Osteoblast (primary cell): ENCODE measurements around the gene FAM3B. TPM values are rescaled to one million over a fixed set of nuclear protein-coding genes. Genes with fewer than 3 reads are reported as not detected.

Experiments
- DNase-seq: peaks from one replicate; pipeline ENCODE4 v3.0.0; 2011; ENCODE audit warnings: low spot score, mixed read lengths; ENCODE audit not compliant: insufficient read length; ENCODE audit errors: missing footprints
- H2AFZ ChIP-seq: 2 replicates; pipeline ENCODE4 v1.6.0; 2011; ENCODE audit warnings: mild to moderate bottlenecking, low read length
- H3K27ac ChIP-seq: 2 replicates; pipeline ENCODE4 v1.5.1; 2011; ENCODE audit warnings: mild to moderate bottlenecking, low read depth, low read length, moderate library complexity
- H3K27me3 ChIP-seq: 2 replicates; pipeline ENCODE4 v1.6.0; 2012; ENCODE audit warnings: mild to moderate bottlenecking, control low read depth, inconsistent platforms, low read length, moderate library complexity; ENCODE audit not compliant: insufficient read depth
- H3K36me3 ChIP-seq: 2 replicates; pipeline ENCODE4 v1.5.1; 2011; ENCODE audit warnings: mild to moderate bottlenecking, low read length, control low read depth, moderate library complexity; ENCODE audit not compliant: insufficient read depth
- H3K4me1 ChIP-seq: 2 replicates; pipeline ENCODE4 v1.5.1; 2011; ENCODE audit warnings: mild to moderate bottlenecking, low read length, control low read depth, moderate library complexity; ENCODE audit not compliant: insufficient read depth
- H3K4me2 ChIP-seq: 2 replicates; pipeline ENCODE4 v1.6.0; 2011; ENCODE audit warnings: mild to moderate bottlenecking, low read length; ENCODE audit not compliant: insufficient read depth
- H3K4me3 ChIP-seq: fragments of 200-600 bp; sonication (generic); 3 replicates; pipeline ENCODE4 v1.5.1; 2012; ENCODE audit warnings: mild to moderate bottlenecking, low read length, inconsistent platforms; ENCODE audit not compliant: insufficient read depth
- H3K79me2 ChIP-seq: 2 replicates; pipeline ENCODE4 v1.6.0; 2012; ENCODE audit warnings: mild to moderate bottlenecking, low read length, control low read depth, inconsistent platforms; ENCODE audit not compliant: insufficient read depth
- H3K9me3 ChIP-seq: 2 replicates; pipeline ENCODE4 v1.5.1; 2011; ENCODE audit warnings: low read depth, low read length, control low read depth
- H4K20me1 ChIP-seq: 2 replicates; pipeline ENCODE4 v1.6.0; 2012; ENCODE audit warnings: mild to moderate bottlenecking, low read length, control low read depth; ENCODE audit not compliant: insufficient read depth
- total RNA-seq: library from RNA; depleted of rRNA; stranded (reverse); fragments of >200 nt; gene quantifications from 2 replicates; pipeline ENCODE4 v1.2.3, GENCODE V29; 2012
- TF ChIP-seq, protein P1 (sequence below): IDR thresholded peaks from 2 replicates; pipeline ENCODE4 v1.5.1; 2011; ENCODE audit warnings: mild to moderate bottlenecking, low read depth, low read length, moderate library complexity; ENCODE audit errors: extremely low read depth

The FAM3B gene
- total RNA-seq, 1 donor, result not detected

DNA sequence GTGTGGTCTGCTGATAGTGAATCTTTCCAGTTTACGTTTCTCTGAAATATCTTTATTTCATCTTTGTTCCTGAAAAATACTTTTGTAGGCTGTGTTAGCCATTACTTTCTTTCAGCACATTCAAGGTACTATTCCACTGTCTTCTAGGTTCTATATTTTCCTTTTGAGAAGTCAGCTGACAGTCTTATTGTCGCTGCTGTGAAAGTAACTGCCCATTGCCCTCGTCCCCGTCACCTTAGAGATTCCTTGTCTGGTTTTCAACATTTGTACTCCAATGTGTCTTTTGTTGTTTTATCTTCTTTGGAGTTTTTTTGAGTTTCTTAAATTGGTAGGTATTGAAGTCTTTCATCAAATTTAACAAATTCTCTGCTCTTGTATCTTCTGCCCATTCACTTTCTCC, 25.4 kb downstream of the FAM3B start:
- Histone ChIP-seq H2AFZ (no peak overlapping the region), H3K9me3 (no peaks in the 10 kb centered on the region), H4K20me1 (no peaks in the 10 kb centered on the region), H3K79me2 (no peaks in the 10 kb centered on the region), H3K4me2 (no peak overlapping the region), H3K4me1 (no peaks in the 10 kb centered on the region), H3K36me3 (no peaks in the 10 kb centered on the region), H3K27me3 (no peaks in the 10 kb centered on the region), H3K27ac (no peak overlapping the region), H3K4me3 (no peak overlapping the region)
- DNase-seq, result no peak
- TF ChIP-seq, protein P1, sequence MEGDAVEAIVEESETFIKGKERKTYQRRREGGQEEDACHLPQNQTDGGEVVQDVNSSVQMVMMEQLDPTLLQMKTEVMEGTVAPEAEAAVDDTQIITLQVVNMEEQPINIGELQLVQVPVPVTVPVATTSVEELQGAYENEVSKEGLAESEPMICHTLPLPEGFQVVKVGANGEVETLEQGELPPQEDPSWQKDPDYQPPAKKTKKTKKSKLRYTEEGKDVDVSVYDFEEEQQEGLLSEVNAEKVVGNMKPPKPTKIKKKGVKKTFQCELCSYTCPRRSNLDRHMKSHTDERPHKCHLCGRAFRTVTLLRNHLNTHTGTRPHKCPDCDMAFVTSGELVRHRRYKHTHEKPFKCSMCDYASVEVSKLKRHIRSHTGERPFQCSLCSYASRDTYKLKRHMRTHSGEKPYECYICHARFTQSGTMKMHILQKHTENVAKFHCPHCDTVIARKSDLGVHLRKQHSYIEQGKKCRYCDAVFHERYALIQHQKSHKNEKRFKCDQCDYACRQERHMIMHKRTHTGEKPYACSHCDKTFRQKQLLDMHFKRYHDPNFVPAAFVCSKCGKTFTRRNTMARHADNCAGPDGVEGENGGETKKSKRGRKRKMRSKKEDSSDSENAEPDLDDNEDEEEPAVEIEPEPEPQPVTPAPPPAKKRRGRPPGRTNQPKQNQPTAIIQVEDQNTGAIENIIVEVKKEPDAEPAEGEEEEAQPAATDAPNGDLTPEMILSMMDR, result no peak

DNA sequence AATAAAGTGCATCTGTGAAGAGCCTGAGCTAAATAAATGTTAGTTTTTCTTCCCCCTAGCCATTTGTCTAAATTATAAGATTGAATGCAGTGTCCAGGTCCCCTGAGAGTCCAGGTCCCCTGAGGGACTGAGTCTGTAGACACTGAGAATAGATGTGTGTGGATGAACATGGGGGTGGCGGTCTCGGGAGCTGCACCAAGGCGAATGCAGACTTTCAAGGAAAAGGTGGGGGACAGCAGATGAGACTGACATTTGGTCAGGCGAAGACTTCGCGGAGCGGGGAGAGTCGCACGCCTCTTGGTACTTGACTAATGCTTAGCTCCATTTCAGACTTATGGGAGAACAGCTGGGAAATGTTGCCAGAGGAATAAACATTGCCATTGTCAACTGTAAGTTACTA, 27.5 kb downstream of the FAM3B start:
- TF ChIP-seq, protein P1, result no peak
- H3K27ac ChIP-seq, result no peak overlapping the region

DNA sequence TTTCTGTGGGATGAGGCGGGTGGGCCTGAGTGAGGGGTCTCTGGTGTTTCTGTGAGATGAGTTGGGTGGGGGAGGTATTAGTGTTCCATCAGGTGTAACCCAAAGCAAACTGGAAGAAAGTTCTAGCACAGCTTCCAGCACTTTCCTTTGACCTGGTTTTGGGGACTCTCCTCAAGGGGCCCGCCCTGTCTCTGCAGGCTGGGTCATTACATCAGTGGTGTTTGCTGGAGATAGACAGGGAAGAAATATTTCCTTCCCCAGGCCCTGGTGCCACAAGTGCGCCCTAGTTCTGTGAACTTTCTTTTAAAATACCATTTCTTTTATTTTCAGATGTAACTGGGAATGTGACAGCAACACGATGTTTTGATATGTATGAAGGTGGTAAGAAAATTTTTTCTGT, 28.8 kb downstream of the FAM3B start:
- Histone ChIP-seq H3K4me1 (no peaks in the 10 kb centered on the region), H3K4me2 (no peak overlapping the region), H3K27me3 (peaks cover 5% of the 10 kb centered on the region), H3K79me2 (no peaks in the 10 kb centered on the region), H2AFZ (no peak overlapping the region), H3K9me3 (no peaks in the 10 kb centered on the region), H4K20me1 (no peaks in the 10 kb centered on the region), H3K36me3 (no peaks in the 10 kb centered on the region), H3K27ac (no peak overlapping the region), H3K4me3 (no peak overlapping the region)
- no peak for DNase-seq
- TF ChIP-seq, protein P1, result no peak

More for the DNA sequence above, 27.5 kb downstream of the FAM3B start:
- no peaks in the 10 kb centered on the region for H4K20me1 ChIP-seq
- H3K4me3 ChIP-seq, result no peak overlapping the region
- H3K4me2 ChIP-seq, result no peak overlapping the region
- peaks cover 2% of the 10 kb centered on the region for H3K27me3 ChIP-seq
- H3K79me2 ChIP-seq, result no peaks in the 10 kb centered on the region
- no peak for DNase-seq
- no peaks in the 10 kb centered on the region for H3K36me3 ChIP-seq
- H2AFZ ChIP-seq, result no peak overlapping the region
- H3K4me1 ChIP-seq, result no peaks in the 10 kb centered on the region
- H3K9me3 ChIP-seq, result no peaks in the 10 kb centered on the region

DNA sequence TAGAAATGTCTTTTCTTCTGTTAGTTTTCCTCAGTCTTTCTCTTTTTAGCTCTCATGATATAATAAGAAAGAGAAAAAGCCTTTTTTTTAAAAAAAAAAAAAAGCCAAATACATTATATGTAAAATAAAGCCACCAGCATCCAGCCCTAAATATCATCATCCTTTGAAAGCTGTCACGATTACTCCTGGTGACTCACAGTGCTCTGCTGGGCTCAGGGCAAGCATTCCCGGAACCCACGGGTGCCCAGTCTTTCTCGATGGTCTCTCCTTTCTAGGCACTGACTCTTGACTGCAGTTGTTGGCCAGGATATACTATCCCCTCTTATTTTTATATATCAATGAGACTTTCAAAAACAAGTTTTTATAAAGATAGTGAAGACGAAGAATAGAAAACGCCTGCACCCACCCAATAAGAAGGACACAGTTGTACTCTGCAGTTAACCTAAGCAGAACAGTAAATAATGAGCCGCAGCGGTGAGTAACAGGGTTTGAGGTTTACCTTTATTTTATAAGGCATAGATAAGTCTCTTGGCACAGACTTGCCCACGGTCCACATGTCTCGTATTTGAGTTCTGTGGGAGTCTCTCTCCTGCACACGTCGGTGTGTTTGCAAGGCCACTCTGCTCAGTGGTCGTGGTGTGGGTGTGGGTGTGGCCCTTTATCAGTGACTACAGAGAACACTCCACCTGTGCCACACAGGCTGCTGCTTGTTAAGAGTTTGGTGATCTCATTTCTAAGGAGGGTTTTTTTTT, 29.5 kb downstream of the FAM3B start:
- H2AFZ ChIP-seq, result no peak overlapping the region
- DNase-seq, result no peak
- H3K79me2 ChIP-seq, result no peaks in the 10 kb centered on the region
- TF ChIP-seq, protein P1, result no peak
- no peaks in the 10 kb centered on the region for H3K4me1 ChIP-seq
- no peak overlapping the region for H3K27ac ChIP-seq
- H3K4me2 ChIP-seq, result no peak overlapping the region
- H3K27me3 ChIP-seq, result peaks cover 5% of the 10 kb centered on the region
- no peaks in the 10 kb centered on the region for H3K9me3 ChIP-seq
- no peak overlapping the region for H3K4me3 ChIP-seq
- no peaks in the 10 kb centered on the region for H3K36me3 ChIP-seq
- no peaks in the 10 kb centered on the region for H4K20me1 ChIP-seq
